GM20000 (cell line): ENCODE measurements around the gene HECTD3.
"Not testable (repeated sequence)": the region's sequence is repeated elsewhere in the genome, so short reads cannot be mapped to it uniquely, and the experiment has no call there.

ENCODE experiments used
- DNase-seq: peaks from one replicate; pipeline ENCODE4 v3.0.0; 2012; ENCODE audit warnings: low spot score
- TF ChIP-seq, protein P1 (sequence below): IDR thresholded peaks from 2 replicates; pipeline ENCODE4 v1.5.1; 2012; ENCODE audit warnings: mild to moderate bottlenecking, control low read depth; ENCODE audit errors: extremely low read depth, missing control alignments

HECTD3 gene

DNA sequence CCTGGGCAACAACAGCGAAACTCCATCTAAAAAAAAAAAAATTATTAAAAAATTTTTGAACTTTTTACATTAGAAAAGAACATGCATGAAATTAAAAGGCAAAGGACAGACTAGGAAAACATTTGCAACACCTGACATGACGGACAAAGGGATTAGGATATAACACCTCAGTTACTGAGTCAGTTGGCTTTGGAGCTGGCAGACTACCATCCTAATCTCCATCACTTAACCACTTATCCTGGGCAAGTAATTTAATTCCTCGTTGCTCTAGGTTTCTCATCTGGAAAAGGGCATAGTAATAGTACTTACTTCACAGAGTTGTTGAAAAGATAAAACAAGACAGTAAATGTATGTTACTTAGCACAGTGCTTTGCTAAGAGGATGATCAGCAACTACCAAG lies 11.9 kb downstream of the HECTD3 start:
- TF ChIP-seq, protein P1, sequence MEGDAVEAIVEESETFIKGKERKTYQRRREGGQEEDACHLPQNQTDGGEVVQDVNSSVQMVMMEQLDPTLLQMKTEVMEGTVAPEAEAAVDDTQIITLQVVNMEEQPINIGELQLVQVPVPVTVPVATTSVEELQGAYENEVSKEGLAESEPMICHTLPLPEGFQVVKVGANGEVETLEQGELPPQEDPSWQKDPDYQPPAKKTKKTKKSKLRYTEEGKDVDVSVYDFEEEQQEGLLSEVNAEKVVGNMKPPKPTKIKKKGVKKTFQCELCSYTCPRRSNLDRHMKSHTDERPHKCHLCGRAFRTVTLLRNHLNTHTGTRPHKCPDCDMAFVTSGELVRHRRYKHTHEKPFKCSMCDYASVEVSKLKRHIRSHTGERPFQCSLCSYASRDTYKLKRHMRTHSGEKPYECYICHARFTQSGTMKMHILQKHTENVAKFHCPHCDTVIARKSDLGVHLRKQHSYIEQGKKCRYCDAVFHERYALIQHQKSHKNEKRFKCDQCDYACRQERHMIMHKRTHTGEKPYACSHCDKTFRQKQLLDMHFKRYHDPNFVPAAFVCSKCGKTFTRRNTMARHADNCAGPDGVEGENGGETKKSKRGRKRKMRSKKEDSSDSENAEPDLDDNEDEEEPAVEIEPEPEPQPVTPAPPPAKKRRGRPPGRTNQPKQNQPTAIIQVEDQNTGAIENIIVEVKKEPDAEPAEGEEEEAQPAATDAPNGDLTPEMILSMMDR, result no peak
- no peak for DNase-seq

DNA sequence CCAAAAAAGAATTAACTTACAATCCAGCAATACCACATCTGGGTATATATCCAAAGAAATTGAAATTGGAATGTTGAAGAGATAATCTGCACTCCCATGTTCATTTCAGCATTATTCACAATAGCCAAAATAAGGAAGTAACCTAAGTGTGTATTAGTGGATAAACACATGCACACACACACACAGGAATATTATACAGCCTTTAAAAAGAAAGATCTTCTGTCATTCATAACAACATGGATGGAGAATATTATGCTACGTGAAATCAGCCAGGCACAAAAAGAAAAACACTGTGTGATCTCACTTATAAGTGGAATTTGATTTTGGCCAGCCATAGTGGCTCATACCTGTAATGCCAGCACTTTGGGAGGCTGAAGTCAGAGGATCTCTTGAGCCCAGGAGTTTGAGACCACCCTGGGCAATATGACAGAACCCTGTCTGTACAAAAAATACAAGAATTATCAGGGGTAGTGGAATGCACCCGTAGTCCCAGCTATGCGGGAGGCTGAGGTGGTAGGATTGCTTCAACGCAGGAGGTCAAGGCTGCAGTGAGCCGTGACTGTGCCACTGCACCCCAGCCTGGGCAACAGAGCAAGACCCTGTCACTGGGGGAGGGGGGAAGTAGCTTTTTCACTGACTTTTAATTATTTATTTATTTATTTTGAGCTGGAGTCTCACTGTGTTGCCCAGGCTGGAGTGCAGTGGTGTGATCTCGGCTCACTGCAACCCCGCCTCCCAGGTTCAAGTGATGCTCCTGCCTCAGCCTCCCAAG lies 15.5 kb downstream of the HECTD3 start:
- DNase-seq, result no peak
- TF ChIP-seq, protein P1, result no peak

- TF ChIP-seq, protein P1, result no peak
- no peak for DNase-seq
Measured at GRCh38 chr1:44994309-44994898, 16.7 kb downstream of the HECTD3 start.

GRCh38 chr1:44988531-44989156 lies 22.5 kb downstream of the HECTD3 start:
- TF ChIP-seq, protein P1, result no peak
- no peak for DNase-seq

DNA sequence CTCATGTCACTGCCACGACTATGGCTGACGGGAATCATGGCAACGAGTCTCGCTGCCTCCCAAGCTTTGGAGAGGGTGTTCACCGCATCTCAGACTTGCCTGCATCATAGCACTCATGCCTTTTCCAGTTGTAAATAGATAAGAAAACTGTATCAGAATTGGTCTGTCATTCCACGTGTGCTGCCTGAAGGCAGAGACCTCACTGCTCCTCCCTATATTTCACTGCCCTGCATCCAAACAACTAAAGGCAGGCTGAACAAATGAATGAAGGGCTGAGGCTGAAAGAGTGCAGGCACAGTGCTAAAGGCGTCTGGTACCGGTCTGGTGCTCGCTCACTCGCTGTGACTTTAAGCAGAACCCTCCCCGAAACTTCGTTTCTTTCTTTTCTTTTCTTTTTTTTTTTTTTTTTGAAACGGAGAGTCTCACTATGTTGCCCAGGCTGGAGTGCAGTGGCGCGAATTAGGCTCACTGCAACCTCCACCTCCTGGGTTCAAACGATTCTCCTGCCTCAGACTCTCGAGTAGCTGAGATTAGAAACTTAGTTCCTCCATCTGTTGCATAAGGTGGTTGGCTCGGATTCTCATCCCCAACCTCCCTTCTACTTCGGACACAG lies 25.3 kb downstream of the HECTD3 start:
- TF ChIP-seq, protein P1, result no peak
- no peak for DNase-seq

DNA sequence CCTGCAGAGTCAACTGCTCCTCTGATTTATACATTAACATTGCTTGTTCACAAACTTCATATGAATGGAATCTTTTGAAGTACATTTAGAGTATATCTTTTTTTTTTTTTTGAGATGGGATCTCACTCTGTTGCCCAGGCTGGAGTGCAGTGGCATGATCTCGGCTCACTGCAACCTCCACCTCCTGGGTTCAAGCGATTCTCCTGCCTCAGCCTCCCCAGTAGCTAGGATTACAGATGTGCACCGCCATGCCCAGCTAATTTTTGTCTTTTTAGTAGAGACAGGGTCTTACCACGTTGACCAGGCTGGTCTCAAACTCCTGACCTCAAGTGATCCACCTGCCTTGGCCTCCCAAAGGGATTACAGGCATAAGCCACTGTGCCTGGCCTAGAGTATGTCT lies 33.8 kb downstream of the HECTD3 start:
- not testable (repeated sequence) for DNase-seq

GRCh38 chr1:44976252-44976651 lies 34.9 kb downstream of the HECTD3 start:
- TF ChIP-seq, protein P1, result no peak
- DNase-seq, result no peak
